GM23338 (cell line): ENCODE measurements around the gene CCDC187. TPM values are rescaled to one million over a fixed set of nuclear protein-coding genes. Genes with fewer than 3 reads are reported as not detected.

Experiments used
- ATAC-seq: fragments of 200-7000 bp; cut with Tn5 transposase; 3 replicates; pipeline ENCODE4 v1.9.1; 2020
- DNase-seq: peaks from one replicate; pipeline ENCODE4 v3.0.0-alpha.2; 2015; ENCODE audit warnings: low spot score
- H2AFZ ChIP-seq: fragments of 200-600 bp; sonication (generic); 2 replicates; pipeline ENCODE4 v1.8.0; 2016; ENCODE audit warnings: antibody characterized with exemption, mild to moderate bottlenecking, moderate library complexity
- H3F3A ChIP-seq: fragments of 200-600 bp; sonication (generic); replicated peaks from 2 replicates; pipeline ENCODE4 v1.8.0; 2017; ENCODE audit warnings: antibody characterized with exemption, mixed run types, low read depth
- H3K27ac ChIP-seq: fragments of 200-600 bp; sonication (generic); 2 replicates; pipeline ENCODE4 v1.6.1; 2016; ENCODE audit warnings: low read depth
- H3K27me3 ChIP-seq: fragments of 200-600 bp; sonication (generic); 2 replicates; pipeline ENCODE4 v1.8.0; 2016; ENCODE audit warnings: mild to moderate bottlenecking, mixed run types, moderate library complexity; ENCODE audit not compliant: insufficient read depth
- H3K36me3 ChIP-seq: fragments of 200-600 bp; sonication (generic); 2 replicates; pipeline ENCODE4 v1.8.0; 2016; ENCODE audit warnings: mild to moderate bottlenecking; ENCODE audit not compliant: insufficient read depth
- H3K4me1 ChIP-seq: fragments of 200-600 bp; sonication (generic); 2 replicates; pipeline ENCODE4 v1.8.0; 2016; ENCODE audit warnings: mild to moderate bottlenecking, moderate library complexity; ENCODE audit not compliant: insufficient read depth
- H3K4me2 ChIP-seq: fragments of 200-600 bp; sonication (generic); 2 replicates; pipeline ENCODE4 v1.7.1; 2017; ENCODE audit warnings: mixed run types
- H3K4me3 ChIP-seq: fragments of 200-600 bp; sonication (generic); 2 replicates; pipeline ENCODE4 v1.6.1; 2016; ENCODE audit warnings: mixed run types
- H3K79me2 ChIP-seq: fragments of 200-600 bp; sonication (generic); replicated peaks from 2 replicates; pipeline ENCODE4 v1.8.0; 2017; ENCODE audit warnings: mild to moderate bottlenecking; ENCODE audit not compliant: insufficient read depth
- H3K9me2 ChIP-seq: fragments of 200-600 bp; sonication (generic); 2 replicates; pipeline ENCODE4 v1.8.0; 2017; ENCODE audit not compliant: insufficient read depth
- H4K20me1 ChIP-seq: fragments of 200-600 bp; sonication (generic); replicated peaks from 2 replicates; pipeline ENCODE4 v1.8.0; 2017; ENCODE audit warnings: mild to moderate bottlenecking; ENCODE audit not compliant: insufficient read depth
- H3K27ac Mint-ChIP-seq: 2 replicates; pipeline ENCODE4 v1.8.0; 2020; ENCODE audit warnings: inconsistent platforms, mild to moderate bottlenecking, moderate library complexity, mixed read lengths
- H3K27me3 Mint-ChIP-seq: 3 replicates; pipeline ENCODE4 v1.8.0; 2022; ENCODE audit warnings: low read depth, mild to moderate bottlenecking, moderate library complexity, mixed read lengths, inconsistent platforms; ENCODE audit not compliant: insufficient read depth, poor library complexity
- H3K36me3 Mint-ChIP-seq: 3 replicates; pipeline ENCODE4 v1.8.0; 2021; ENCODE audit warnings: low read depth, mild to moderate bottlenecking, inconsistent platforms, moderate library complexity, mixed read lengths
- H3K4me1 Mint-ChIP-seq: 3 replicates; pipeline ENCODE4 v1.8.0; 2020; ENCODE audit warnings: mild to moderate bottlenecking, inconsistent platforms, mixed read lengths
- H3K4me3 Mint-ChIP-seq: 3 replicates; pipeline ENCODE4 v1.8.0; 2021; ENCODE audit warnings: moderate library complexity, mild to moderate bottlenecking, inconsistent platforms, mixed read lengths
- H3K9me3 Mint-ChIP-seq: 3 replicates; pipeline ENCODE4 v1.8.0; 2020; ENCODE audit warnings: moderate library complexity, mild to moderate bottlenecking, inconsistent platforms, mixed read lengths
- CREB1 ChIP-seq: fragments of 250-450 bp; sonication (Bioruptor Pico); IDR thresholded peaks from 2 replicates; pipeline ENCODE4 v1.5.0; 2020; ENCODE audit warnings: low read depth, mild to moderate bottlenecking, moderate library complexity
- EZH2 ChIP-seq: fragments of 200-600 bp; sonication (generic); IDR thresholded peaks from one replicate; pipeline ENCODE4 v1.8.0; 2017; ENCODE audit warnings: antibody characterized with exemption, mild to moderate bottlenecking, low read depth; ENCODE audit not compliant: unreplicated experiment
- EZH2phosphoT487 ChIP-seq: fragments of 200-600 bp; sonication (generic); IDR thresholded peaks from one replicate; pipeline ENCODE4 v1.8.1; 2018; ENCODE audit warnings: antibody characterized with exemption; ENCODE audit not compliant: unreplicated experiment
- JUNB ChIP-seq: IDR thresholded peaks from one replicate; pipeline ENCODE4 v1.6.1; 2016; ENCODE audit warnings: antibody characterized with exemption; ENCODE audit not compliant: unreplicated experiment
- NANOG ChIP-seq: IDR thresholded peaks from 2 replicates; pipeline ENCODE4 v1.6.1; 2016; ENCODE audit warnings: antibody characterized with exemption, borderline replicate concordance
- POLR2AphosphoS5 ChIP-seq: IDR thresholded peaks from 2 replicates; pipeline ENCODE4 v1.6.1; 2016; ENCODE audit warnings: antibody characterized with exemption, low read depth
- STAT1 ChIP-seq: IDR thresholded peaks from one replicate; pipeline ENCODE4 v1.6.1; 2016; ENCODE audit warnings: antibody characterized with exemption; ENCODE audit not compliant: unreplicated experiment
- ZNF114 ChIP-seq: fragments of 250-450 bp; sonication (Bioruptor Pico); IDR thresholded peaks from 2 replicates; pipeline ENCODE4 v1.5.0; 2020; ENCODE audit warnings: mild to moderate bottlenecking, moderate library complexity
- ZNF331 ChIP-seq: fragments of 250-450 bp; sonication (Bioruptor Pico); IDR thresholded peaks from 2 replicates; pipeline ENCODE4 v1.5.0; 2020; ENCODE audit warnings: low read depth, mild to moderate bottlenecking, moderate library complexity
- polyA plus RNA-seq: library from polyadenylated mRNA; unstranded; fragments of >200 nt; fragmentation: Nextera tagmentation; extraction: Ambion mirVana; gene quantifications from 2 replicates; pipeline ENCODE4 v1.2.1, GENCODE V29; 2016
- total RNA-seq: library from RNA; depleted of rRNA; stranded (reverse); fragments of >200 nt; shearing (Covaris generic); gene quantifications from 2 replicates; pipeline ENCODE4 v1.2.3, GENCODE V29; 2014
- TF ChIP-seq, protein P1 (sequence below): IDR thresholded peaks from one replicate; pipeline ENCODE4 v1.6.1; 2018; ENCODE audit warnings: antibody characterized with exemption; ENCODE audit not compliant: unreplicated experiment
- TF ChIP-seq, protein P2 (sequence below), 2 experiments: fragments of 200-600 bp in 1 of 2; sonication (generic) in 1 of 2; conservative IDR thresholded peaks; 2 replicates each; pipeline versions ENCODE4 v1.5.1 to v1.6.1; 2016 to 2017; ENCODE audit warnings: antibody characterized with exemption in 2 of 2, low read depth in 2 of 2, mild to moderate bottlenecking in 2 of 2, moderate library complexity in 1 of 2
- TF ChIP-seq, protein P3 (sequence below): IDR thresholded peaks from 2 replicates; pipeline ENCODE4 v1.6.1; 2016; ENCODE audit warnings: antibody characterized with exemption

The CCDC187 gene
- total and polyA plus RNA-seq, 2 experiments from 2014 or later, result 0.14 TPM; not detected in 1

GRCh38 chr9:136280535-136281315 lies 23.2 kb downstream of the CCDC187 start:
- no peak overlapping the region for H2AFZ ChIP-seq
- no peak overlapping the region for H3K4me3 ChIP-seq
- no peak overlapping the region for H3K27ac ChIP-seq
- Mint-ChIP-seq H3K4me3 (no peak overlapping the region), H3K4me1 (peaks cover 4% of the 10 kb centered on the region; the same call in 1 of the 3 replicates), H3K36me3 (no peaks in the 10 kb centered on the region), H3K9me3 (peaks cover 3% of the 10 kb centered on the region; the same call in 1 of the 3 replicates), H3K27me3 (peaks cover 8% of the 10 kb centered on the region), H3K27ac (no peak overlapping the region; the same call in 1 of the 2 replicates)
- no peak overlapping the region for H3K4me2 ChIP-seq
- DNase-seq (no peak), ATAC-seq (no peak)
- no peaks in the 10 kb centered on the region for H3K4me1 ChIP-seq
- no peaks in the 10 kb centered on the region for H3K27me3 ChIP-seq
- no peaks in the 10 kb centered on the region for H3F3A ChIP-seq
- no peaks in the 10 kb centered on the region for H3K9me2 ChIP-seq
- H3K79me2 ChIP-seq, result no peaks in the 10 kb centered on the region
- no peaks in the 10 kb centered on the region for H3K36me3 ChIP-seq
- TF ChIP-seq POLR2AphosphoS5, result no peak
- TF ChIP-seq, protein P1, sequence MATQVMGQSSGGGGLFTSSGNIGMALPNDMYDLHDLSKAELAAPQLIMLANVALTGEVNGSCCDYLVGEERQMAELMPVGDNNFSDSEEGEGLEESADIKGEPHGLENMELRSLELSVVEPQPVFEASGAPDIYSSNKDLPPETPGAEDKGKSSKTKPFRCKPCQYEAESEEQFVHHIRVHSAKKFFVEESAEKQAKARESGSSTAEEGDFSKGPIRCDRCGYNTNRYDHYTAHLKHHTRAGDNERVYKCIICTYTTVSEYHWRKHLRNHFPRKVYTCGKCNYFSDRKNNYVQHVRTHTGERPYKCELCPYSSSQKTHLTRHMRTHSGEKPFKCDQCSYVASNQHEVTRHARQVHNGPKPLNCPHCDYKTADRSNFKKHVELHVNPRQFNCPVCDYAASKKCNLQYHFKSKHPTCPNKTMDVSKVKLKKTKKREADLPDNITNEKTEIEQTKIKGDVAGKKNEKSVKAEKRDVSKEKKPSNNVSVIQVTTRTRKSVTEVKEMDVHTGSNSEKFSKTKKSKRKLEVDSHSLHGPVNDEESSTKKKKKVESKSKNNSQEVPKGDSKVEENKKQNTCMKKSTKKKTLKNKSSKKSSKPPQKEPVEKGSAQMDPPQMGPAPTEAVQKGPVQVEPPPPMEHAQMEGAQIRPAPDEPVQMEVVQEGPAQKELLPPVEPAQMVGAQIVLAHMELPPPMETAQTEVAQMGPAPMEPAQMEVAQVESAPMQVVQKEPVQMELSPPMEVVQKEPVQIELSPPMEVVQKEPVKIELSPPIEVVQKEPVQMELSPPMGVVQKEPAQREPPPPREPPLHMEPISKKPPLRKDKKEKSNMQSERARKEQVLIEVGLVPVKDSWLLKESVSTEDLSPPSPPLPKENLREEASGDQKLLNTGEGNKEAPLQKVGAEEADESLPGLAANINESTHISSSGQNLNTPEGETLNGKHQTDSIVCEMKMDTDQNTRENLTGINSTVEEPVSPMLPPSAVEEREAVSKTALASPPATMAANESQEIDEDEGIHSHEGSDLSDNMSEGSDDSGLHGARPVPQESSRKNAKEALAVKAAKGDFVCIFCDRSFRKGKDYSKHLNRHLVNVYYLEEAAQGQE, result no peak
- no peaks in the 10 kb centered on the region for H4K20me1 ChIP-seq

- no peak overlapping the region for H3K4me3 Mint-ChIP-seq
- no peak overlapping the region for H3K27ac Mint-ChIP-seq
- no peaks in the 10 kb centered on the region for H3K36me3 Mint-ChIP-seq
- Histone ChIP-seq H3K27ac (no peak overlapping the region), H3K36me3 (no peaks in the 10 kb centered on the region), H4K20me1 (no peaks in the 10 kb centered on the region), H3K79me2 (no peaks in the 10 kb centered on the region), H3K4me1 (no peaks in the 10 kb centered on the region), H3K4me2 (no peak overlapping the region), H2AFZ (no peak overlapping the region), H3K4me3 (no peak overlapping the region), H3K9me2 (no peaks in the 10 kb centered on the region), H3K27me3 (no peaks in the 10 kb centered on the region), H3F3A (no peaks in the 10 kb centered on the region)
- peaks cover 10% of the 10 kb centered on the region for H3K27me3 Mint-ChIP-seq
- no peak for ATAC-seq
- no peak for DNase-seq
- H3K4me1 Mint-ChIP-seq, result peaks cover 4% of the 10 kb centered on the region; the same call in 1 of the 3 replicates
- H3K9me3 Mint-ChIP-seq, result peaks cover 3% of the 10 kb centered on the region; the same call in 1 of the 3 replicates
- TF ChIP-seq NANOG (no peak), ZNF114 (CRISPR knock-in tag) (no peak), ZNF331 (CRISPR knock-in tag) (no peak), EZH2phosphoT487 (no peak), EZH2 (no peak), JUNB (no peak), POLR2AphosphoS5 (no peak), STAT1 (no peak), CREB1 (CRISPR knock-in tag) (no peak)
- TF ChIP-seq, protein P1, result no peak
- TF ChIP-seq, protein P2, sequence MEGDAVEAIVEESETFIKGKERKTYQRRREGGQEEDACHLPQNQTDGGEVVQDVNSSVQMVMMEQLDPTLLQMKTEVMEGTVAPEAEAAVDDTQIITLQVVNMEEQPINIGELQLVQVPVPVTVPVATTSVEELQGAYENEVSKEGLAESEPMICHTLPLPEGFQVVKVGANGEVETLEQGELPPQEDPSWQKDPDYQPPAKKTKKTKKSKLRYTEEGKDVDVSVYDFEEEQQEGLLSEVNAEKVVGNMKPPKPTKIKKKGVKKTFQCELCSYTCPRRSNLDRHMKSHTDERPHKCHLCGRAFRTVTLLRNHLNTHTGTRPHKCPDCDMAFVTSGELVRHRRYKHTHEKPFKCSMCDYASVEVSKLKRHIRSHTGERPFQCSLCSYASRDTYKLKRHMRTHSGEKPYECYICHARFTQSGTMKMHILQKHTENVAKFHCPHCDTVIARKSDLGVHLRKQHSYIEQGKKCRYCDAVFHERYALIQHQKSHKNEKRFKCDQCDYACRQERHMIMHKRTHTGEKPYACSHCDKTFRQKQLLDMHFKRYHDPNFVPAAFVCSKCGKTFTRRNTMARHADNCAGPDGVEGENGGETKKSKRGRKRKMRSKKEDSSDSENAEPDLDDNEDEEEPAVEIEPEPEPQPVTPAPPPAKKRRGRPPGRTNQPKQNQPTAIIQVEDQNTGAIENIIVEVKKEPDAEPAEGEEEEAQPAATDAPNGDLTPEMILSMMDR (conservative IDR thresholded peaks at IDR 0.05; ENCODE audit: low read depth in 2 of 2), result no peak
- TF ChIP-seq, protein P3, sequence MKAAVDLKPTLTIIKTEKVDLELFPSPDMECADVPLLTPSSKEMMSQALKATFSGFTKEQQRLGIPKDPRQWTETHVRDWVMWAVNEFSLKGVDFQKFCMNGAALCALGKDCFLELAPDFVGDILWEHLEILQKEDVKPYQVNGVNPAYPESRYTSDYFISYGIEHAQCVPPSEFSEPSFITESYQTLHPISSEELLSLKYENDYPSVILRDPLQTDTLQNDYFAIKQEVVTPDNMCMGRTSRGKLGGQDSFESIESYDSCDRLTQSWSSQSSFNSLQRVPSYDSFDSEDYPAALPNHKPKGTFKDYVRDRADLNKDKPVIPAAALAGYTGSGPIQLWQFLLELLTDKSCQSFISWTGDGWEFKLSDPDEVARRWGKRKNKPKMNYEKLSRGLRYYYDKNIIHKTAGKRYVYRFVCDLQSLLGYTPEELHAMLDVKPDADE, result no peak
These were observed 24.4 kb downstream of the CCDC187 start for GRCh38 chr9:136279471-136279870.
